ENCODE measurements around the gene CEP135.

- TF ChIP-seq CTCF (IDR thresholded peaks at IDR 0.05; ENCODE audit: low read length) = no peak
- no peak for TF ChIP-seq EZH2phosphoT487 (IDR thresholded peaks at IDR 0.05; ENCODE audit: low read length)
- no peak for TF ChIP-seq EZH2 (optimal IDR thresholded peaks at IDR 0.05; ENCODE audit: low read depth, low read length)
Observed at GRCh38 chr4:56067826-56068225, 119.1 kb downstream of the CEP135 start.
